Colonic mucosa (tissue), 4 donors: Measurements from ENCODE around the gene EHD1. TPM values are rescaled to one million over a fixed set of nuclear protein-coding genes. Genes with fewer than 3 reads are reported as not detected.
A peak's percentile ranks its signal among the peaks of the same experiment; 100 is the strongest.

Experiments
- DNase-seq: peaks from one replicate; pipeline ENCODE4 v3.0.0-alpha.2; 2020
- H3K27ac ChIP-seq: fragments of 200-600 bp; one replicate; pipeline ENCODE4 v1.8.0; 2021
- H3K27me3 ChIP-seq: fragments of 200-600 bp; one replicate; pipeline ENCODE4 v1.8.0; 2021
- H3K36me3 ChIP-seq: fragments of 200-600 bp; one replicate; pipeline ENCODE4 v1.8.0; 2021
- H3K4me1 ChIP-seq: fragments of 200-600 bp; one replicate; pipeline ENCODE4 v1.8.0; 2021; ENCODE audit warnings: mild to moderate bottlenecking
- H3K4me3 ChIP-seq: fragments of 200-600 bp; one replicate; pipeline ENCODE4 v1.8.0; 2021
- H3K9ac ChIP-seq, 2 donors: one replicate each; pipeline ENCODE4 v1.7.0; 2013; ENCODE audit warnings: control low read depth in 2 of 2, low read depth in 2 of 2, low read length in 2 of 2
- H3K9me3 ChIP-seq: fragments of 200-600 bp; one replicate; pipeline ENCODE4 v1.8.0; 2021
- intact Hi-C: fragments of 100-400 bp; cut with DNase I; formaldehyde crosslinking; loops from one replicate; pipeline ENCODE4 v1.14.1; 2022
- total RNA-seq, 2 donors: library from RNA; stranded (reverse); fragmentation: NEBNext Ultra II Directional in 1 of 2; extraction: Animal tissue kit (Norgen Biotek cat#: 25700) in 1 of 2; gene quantifications; one replicate each; pipeline ENCODE4 v1.2.1, GENCODE V29; 2021
- TF ChIP-seq, protein P1 (sequence below): fragments of 200-600 bp; IDR thresholded peaks from one replicate; pipeline ENCODE4 v1.8.0; 2022; ENCODE audit warnings: antibody characterized with exemption, mild to moderate bottlenecking
- donor health status: healthy.
- donor health status: DM: no; HTN: no; CAD: no.
- donor health status: DM: no; HTN: no; CAD: no.

Gene EHD1
- total RNA-seq, 2 donors from 2014 or later: 66.5 to 72.3 TPM

DNA sequence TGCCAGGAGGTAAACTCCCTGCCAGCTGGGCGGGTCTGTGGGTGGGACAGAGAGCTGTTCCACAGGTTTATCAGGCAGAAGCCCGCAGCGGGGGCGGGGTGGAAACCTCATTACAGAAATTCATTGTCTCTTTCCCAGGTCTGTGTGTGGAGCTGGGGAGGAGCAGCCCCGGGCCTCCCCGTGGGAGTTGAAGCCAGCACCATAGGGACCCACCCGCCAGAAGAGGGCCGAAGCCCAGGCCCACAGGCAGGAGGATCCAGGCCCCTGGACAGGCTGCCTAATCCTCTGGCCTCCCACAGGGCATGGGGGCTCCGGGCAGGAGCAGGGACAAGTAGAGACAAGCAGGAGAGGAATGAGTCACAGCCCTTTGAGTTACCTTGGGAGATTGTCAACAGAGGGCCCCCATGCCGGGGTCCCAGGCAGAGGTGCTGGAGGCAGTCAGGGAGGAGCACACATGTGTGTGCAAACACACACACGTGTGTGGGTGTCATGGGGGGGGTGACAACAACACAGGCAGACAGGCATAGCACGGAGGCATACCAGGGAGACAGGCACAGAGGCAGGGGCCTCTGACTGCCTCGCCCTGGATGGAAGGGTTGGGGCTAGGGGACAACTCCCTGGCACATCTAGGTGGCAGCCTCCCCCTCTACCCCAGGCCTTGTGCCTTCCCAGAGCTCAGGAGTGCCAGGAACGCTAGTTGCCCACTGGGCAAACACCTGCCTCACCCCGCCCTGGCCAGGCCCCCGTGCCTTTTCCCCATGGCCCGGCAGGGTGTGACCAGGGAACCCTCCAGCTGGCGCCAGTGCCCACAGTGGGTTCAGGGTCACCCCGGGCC is 35.4 kb downstream of the EHD1 start:
- TF ChIP-seq, protein P1, sequence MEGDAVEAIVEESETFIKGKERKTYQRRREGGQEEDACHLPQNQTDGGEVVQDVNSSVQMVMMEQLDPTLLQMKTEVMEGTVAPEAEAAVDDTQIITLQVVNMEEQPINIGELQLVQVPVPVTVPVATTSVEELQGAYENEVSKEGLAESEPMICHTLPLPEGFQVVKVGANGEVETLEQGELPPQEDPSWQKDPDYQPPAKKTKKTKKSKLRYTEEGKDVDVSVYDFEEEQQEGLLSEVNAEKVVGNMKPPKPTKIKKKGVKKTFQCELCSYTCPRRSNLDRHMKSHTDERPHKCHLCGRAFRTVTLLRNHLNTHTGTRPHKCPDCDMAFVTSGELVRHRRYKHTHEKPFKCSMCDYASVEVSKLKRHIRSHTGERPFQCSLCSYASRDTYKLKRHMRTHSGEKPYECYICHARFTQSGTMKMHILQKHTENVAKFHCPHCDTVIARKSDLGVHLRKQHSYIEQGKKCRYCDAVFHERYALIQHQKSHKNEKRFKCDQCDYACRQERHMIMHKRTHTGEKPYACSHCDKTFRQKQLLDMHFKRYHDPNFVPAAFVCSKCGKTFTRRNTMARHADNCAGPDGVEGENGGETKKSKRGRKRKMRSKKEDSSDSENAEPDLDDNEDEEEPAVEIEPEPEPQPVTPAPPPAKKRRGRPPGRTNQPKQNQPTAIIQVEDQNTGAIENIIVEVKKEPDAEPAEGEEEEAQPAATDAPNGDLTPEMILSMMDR: no peak
- peak; percentile 88 for DNase-seq
- Histone ChIP-seq H3K4me3 (peak overlapping the region; percentile 34), H3K27ac (peak overlapping the region; percentile 41), H3K36me3 (no peaks in the 10 kb centered on the region), H3K27me3 (no peaks in the 10 kb centered on the region), H3K9ac (peak overlapping the region; percentile 56 to 98), H3K4me1 (peaks cover 2% of the 10 kb centered on the region), H3K9me3 (no peaks in the 10 kb centered on the region)
- intact Hi-C loops: loop anchor here (5.0 to 10.0 kb wide), 2 partner anchors 56 to 242 kb away; partner anchors contain the start of genes CDCA5 and ZFPL1

DNA sequence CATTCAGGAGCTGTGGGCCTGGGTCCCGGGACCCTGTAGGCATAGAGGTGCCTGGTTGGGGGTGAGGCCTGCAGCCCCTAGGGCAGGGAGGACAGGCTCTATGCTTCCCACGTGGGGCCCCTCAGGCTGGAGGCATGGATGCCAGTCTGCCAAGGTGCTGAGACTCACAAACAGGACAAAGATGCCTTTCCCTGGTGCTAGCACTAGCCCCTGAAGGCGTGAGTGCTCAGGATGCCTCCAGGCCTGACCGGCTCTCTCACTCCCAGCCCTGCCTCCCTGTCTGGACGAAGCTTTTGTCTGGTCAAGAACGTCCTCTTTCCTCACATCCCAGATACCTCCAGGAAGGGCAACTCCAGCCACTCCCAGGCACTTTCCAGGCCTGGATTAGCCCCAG is 36.1 kb downstream of the EHD1 start:
- intact Hi-C loops: loop anchor here (5.0 to 10.0 kb wide), 2 partner anchors 55 to 242 kb away; partner anchors contain the start of genes CDCA5 and ZFPL1
- Histone ChIP-seq H3K27ac (no peak overlapping the region), H3K9me3 (no peaks in the 10 kb centered on the region), H3K4me1 (no peaks in the 10 kb centered on the region), H3K4me3 (no peak overlapping the region), H3K9ac (peak overlapping the region in 1 of 2 donors; percentile 98), H3K36me3 (no peaks in the 10 kb centered on the region), H3K27me3 (no peaks in the 10 kb centered on the region)
- TF ChIP-seq, protein P1: no peak
- DNase-seq: no peak

DNA sequence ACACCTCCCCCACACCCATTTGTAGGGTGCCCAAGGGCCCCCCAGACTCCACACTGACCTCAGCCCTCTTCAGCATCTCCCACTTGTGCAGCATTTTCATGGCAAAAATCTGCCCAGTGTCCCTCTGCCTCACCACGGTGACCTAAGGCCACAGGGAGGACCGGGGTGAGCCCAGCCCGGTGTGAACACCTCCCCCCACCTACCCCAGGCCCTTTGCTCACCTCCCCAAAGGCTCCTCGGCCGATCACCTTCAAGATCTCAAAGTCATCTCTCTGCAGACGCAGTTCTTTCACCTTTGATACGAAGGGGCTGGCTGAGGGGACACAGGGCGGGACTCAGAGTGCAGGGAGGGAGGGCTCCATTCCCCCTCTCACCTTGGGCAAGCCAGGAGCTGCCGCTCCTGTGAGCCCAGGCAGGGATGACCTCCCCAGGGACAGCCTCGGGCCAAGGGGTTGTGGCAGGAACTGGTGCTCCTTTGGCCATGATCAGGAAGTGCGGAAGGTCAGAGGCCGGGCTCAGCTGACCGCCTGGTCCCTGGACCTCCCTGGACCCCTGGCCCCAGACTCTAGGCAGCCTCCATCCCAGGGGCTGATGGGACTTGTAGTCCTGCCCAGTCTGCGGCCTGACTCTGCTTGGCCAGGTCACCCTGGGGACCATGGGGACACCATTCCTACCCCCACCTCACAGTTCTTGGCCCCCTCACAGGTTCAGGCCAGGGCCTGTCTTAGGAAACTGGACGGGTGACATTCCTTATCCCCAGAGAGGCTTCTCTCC is 36.6 kb downstream of the EHD1 start:
- DNase-seq: no peak
- Histone ChIP-seq H3K4me3 (no peak overlapping the region), H3K4me1 (no peaks in the 10 kb centered on the region), H3K9ac (peak overlapping the region in 1 of 2 donors; percentile 98), H3K36me3 (no peaks in the 10 kb centered on the region), H3K27ac (no peak overlapping the region), H3K27me3 (no peaks in the 10 kb centered on the region), H3K9me3 (no peaks in the 10 kb centered on the region)
- intact Hi-C loops: loop anchor here (5.0 to 10.0 kb wide), 2 partner anchors 54 to 243 kb away; partner anchors contain the start of genes CDCA5 and ZFPL1
- TF ChIP-seq, protein P1: no peak

DNA sequence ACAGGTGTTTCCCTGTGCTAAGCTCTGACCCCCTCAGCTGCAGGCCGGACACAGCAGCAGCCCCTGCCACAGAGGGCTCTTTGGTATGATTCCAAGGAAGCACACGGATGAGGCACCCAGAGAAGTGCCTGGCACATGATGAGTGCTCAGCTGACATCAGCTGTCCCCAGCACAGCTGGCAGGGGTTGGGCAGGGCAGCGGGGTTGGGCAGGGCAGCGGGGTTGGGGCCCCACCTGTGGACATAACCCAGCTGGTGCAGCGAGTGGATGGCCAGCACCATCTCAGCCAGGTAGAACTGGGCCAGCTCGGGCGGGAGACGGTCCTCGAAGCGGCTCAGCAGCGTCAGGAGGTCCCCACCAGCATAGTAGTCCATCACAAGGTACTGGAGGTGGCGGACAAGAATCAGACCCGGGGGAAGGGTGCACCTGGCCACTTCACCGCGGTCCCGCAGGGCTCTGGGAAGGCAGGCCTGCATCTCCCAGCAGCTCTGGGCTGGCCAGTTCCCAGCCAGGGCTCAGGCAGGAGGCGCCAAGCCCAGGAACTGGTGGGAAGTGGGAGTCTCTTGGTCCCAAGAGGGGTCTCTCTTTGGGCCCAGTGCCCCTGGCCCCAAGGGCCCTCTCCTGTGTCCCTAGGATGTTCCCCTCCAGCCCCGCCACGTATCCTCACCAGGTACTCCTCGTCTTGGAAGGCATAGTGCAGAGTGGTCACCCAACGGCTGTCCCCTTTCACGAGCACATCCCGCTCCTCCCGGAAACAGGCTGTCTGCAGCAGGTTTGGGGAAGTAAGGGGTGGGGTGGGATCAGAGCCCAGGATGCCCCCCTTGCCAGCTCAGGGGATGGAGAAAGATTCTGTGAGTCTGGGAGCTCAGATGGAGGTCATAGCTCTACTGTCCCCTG is 38.3 kb downstream of the EHD1 start:
- Histone ChIP-seq H3K27ac (no peak overlapping the region), H3K4me3 (no peak overlapping the region), H3K9me3 (no peaks in the 10 kb centered on the region), H3K9ac (no peak overlapping the region), H3K4me1 (no peaks in the 10 kb centered on the region), H3K36me3 (no peaks in the 10 kb centered on the region), H3K27me3 (no peaks in the 10 kb centered on the region)
- TF ChIP-seq, protein P1: no peak
- no peak for DNase-seq
- intact Hi-C loops: loop anchor here (5.0 to 10.0 kb wide), 2 partner anchors 53 to 245 kb away; partner anchors contain the start of genes CDCA5 and ZFPL1
